Neural cell (in vitro differentiated cells): ENCODE data around the gene INS.

Experiments
- CTCF ChIP-seq: fragments of 450-650 bp; IDR thresholded peaks from 2 replicates; pipeline ENCODE4 v1.5.1; 2014; ENCODE audit warnings: antibody characterized with exemption, mild to moderate bottlenecking, moderate library complexity; ENCODE audit not compliant: poor library complexity, severe bottlenecking
- EP300 ChIP-seq: fragments of 450-650 bp; conservative IDR thresholded peaks from 2 replicates; pipeline ENCODE4 v1.6.1; 2014; ENCODE audit warnings: antibody characterized with exemption, mild to moderate bottlenecking, moderate library complexity; ENCODE audit not compliant: poor library complexity, severe bottlenecking
- EZH2 ChIP-seq: fragments of 200-600, 300-800 bp; shearing (Covaris generic), sonication (generic); IDR thresholded peaks from 2 replicates; pipeline ENCODE4 v1.6.1; 2014; ENCODE audit warnings: antibody characterized with exemption, low read length, borderline replicate concordance, mild to moderate bottlenecking; ENCODE audit not compliant: insufficient read depth, poor library complexity, severe bottlenecking
- MXI1 ChIP-seq: fragments of 450-650 bp; conservative IDR thresholded peaks from 2 replicates; pipeline ENCODE4 v1.6.1; 2014; ENCODE audit warnings: antibody characterized with exemption, mild to moderate bottlenecking; ENCODE audit not compliant: poor library complexity, severe bottlenecking
- POLR2AphosphoS5 ChIP-seq: IDR thresholded peaks from 2 replicates; pipeline ENCODE4 v1.6.1; 2012
- SMC3 ChIP-seq: fragments of 450-650 bp; conservative IDR thresholded peaks from 2 replicates; pipeline ENCODE4 v1.6.1; 2014; ENCODE audit warnings: antibody characterized with exemption, mild to moderate bottlenecking, moderate library complexity; ENCODE audit not compliant: poor library complexity
- TAF1 ChIP-seq: IDR thresholded peaks from 2 replicates; pipeline ENCODE4 v1.6.1; 2012; ENCODE audit warnings: low read depth

GRCh38 chr11:2202900-2203439 is 42.0 kb upstream of the INS start:
- no peak for TF ChIP-seq EP300
- TF ChIP-seq EZH2, result no peak
- no peak for TF ChIP-seq CTCF
- no peak for TF ChIP-seq POLR2AphosphoS5
- TF ChIP-seq SMC3, result no peak
- no peak for TF ChIP-seq TAF1
- no peak for TF ChIP-seq MXI1
